ENCODE data around the gene ROPN1B.

DNA sequence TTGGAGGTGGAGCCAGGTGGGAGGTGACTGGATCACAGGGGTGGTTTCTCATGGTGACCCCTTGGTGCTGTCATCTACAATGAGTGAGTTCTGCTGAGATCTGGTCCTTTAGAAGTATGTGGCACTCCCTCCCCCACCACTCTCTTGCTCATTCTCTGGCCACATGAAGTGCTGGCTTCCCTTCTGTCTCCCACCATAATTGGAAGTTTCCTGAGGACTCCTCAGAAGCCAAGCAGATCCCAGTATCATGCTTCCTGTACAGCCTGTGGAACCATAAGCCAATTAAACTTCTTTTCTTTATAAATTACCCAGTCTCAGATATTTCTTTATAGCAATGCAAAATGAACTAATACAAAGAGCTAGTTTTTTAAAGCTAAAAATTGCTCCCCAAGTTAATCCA is 60.3 kb downstream of the ROPN1B start:
- TF ChIP-seq, protein P1, sequence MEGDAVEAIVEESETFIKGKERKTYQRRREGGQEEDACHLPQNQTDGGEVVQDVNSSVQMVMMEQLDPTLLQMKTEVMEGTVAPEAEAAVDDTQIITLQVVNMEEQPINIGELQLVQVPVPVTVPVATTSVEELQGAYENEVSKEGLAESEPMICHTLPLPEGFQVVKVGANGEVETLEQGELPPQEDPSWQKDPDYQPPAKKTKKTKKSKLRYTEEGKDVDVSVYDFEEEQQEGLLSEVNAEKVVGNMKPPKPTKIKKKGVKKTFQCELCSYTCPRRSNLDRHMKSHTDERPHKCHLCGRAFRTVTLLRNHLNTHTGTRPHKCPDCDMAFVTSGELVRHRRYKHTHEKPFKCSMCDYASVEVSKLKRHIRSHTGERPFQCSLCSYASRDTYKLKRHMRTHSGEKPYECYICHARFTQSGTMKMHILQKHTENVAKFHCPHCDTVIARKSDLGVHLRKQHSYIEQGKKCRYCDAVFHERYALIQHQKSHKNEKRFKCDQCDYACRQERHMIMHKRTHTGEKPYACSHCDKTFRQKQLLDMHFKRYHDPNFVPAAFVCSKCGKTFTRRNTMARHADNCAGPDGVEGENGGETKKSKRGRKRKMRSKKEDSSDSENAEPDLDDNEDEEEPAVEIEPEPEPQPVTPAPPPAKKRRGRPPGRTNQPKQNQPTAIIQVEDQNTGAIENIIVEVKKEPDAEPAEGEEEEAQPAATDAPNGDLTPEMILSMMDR (IDR thresholded peaks at IDR 0.05; ENCODE audit: insufficient read depth, low read length), result no peak
- no peak for TF ChIP-seq POLR2AphosphoS5 (IDR thresholded peaks at IDR 0.05; ENCODE audit: low read depth)
- no peak for TF ChIP-seq GABPA (IDR thresholded peaks at IDR 0.05; ENCODE audit: low read depth)
- TF ChIP-seq, protein P2, sequence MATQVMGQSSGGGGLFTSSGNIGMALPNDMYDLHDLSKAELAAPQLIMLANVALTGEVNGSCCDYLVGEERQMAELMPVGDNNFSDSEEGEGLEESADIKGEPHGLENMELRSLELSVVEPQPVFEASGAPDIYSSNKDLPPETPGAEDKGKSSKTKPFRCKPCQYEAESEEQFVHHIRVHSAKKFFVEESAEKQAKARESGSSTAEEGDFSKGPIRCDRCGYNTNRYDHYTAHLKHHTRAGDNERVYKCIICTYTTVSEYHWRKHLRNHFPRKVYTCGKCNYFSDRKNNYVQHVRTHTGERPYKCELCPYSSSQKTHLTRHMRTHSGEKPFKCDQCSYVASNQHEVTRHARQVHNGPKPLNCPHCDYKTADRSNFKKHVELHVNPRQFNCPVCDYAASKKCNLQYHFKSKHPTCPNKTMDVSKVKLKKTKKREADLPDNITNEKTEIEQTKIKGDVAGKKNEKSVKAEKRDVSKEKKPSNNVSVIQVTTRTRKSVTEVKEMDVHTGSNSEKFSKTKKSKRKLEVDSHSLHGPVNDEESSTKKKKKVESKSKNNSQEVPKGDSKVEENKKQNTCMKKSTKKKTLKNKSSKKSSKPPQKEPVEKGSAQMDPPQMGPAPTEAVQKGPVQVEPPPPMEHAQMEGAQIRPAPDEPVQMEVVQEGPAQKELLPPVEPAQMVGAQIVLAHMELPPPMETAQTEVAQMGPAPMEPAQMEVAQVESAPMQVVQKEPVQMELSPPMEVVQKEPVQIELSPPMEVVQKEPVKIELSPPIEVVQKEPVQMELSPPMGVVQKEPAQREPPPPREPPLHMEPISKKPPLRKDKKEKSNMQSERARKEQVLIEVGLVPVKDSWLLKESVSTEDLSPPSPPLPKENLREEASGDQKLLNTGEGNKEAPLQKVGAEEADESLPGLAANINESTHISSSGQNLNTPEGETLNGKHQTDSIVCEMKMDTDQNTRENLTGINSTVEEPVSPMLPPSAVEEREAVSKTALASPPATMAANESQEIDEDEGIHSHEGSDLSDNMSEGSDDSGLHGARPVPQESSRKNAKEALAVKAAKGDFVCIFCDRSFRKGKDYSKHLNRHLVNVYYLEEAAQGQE (IDR thresholded peaks at IDR 0.05; ENCODE audit: insufficient replicate concordance, low read depth), result no peak
